HepG2 (cell line): ENCODE measurements around the gene CMTM8. TPM values are rescaled to one million over a fixed set of nuclear protein-coding genes. Genes with fewer than 3 reads are reported as not detected.

ENCODE experiments used
- ATAC-seq: fragments of 200-7000 bp; cut with Tn5 transposase; 3 replicates; pipeline ENCODE4 v1.9.1; 2020; ENCODE audit warnings: mild to moderate bottlenecking, moderate library complexity
- BruUV-seq: library from RNA; stranded (reverse); fragments of 400-500 nt; replicated peaks from 2 replicates; lab custom pipeline; 2021; lab: Mats Ljungman, UMichigan
- CTCF ChIA-PET: fragments of 300-600 bp; formaldehyde crosslinking; extraction: SDS; loops from one replicate; lab custom pipeline; 2021; ENCODE audit warnings: low total read pairs, inconsistent platforms, low intra/inter-chr PET ratio; lab: Yijun Ruan, JAX
- POLR2A ChIA-PET: fragments of 350-600 bp; sonication (Branson Sonifier 250); formaldehyde crosslinking; loops from one replicate; lab custom pipeline; 2020; ENCODE audit warnings: antibody characterized with exemption, inconsistent platforms; lab: Yijun Ruan, JAX
- DNase-seq: peaks from one replicate; pipeline ENCODE4 v3.0.0-alpha.2; 2015; ENCODE audit warnings: low spot score
- FAIRE-seq: peaks from 3 replicates; lab custom pipeline; 2011; peaks lifted over from hg19 to GRCh38; lab: Jason Lieb, UNC
- H2AFZ ChIP-seq: one replicate; pipeline ENCODE4 v1.6.1; 2011; ENCODE audit warnings: low read length, inconsistent platforms
- H3K27ac ChIP-seq: fragments of 300-600 bp; 3 replicates; pipeline ENCODE4 v1.8.0; 2011; ENCODE audit warnings: mixed run types, mild to moderate bottlenecking, mixed read lengths, low read length, inconsistent platforms; ENCODE audit not compliant: insufficient read depth; ENCODE audit errors: extremely low read length
- H3K27me3 ChIP-seq, 2 experiments: fragments of 200-600 bp in 1 of 2; 2 replicates in 1 of 2; 3 replicates in 1 of 2; pipeline versions ENCODE4 v1.6.0 to v1.8.0; 2011; ENCODE audit warnings: low read length in 2 of 2, mild to moderate bottlenecking in 2 of 2, moderate library complexity in 2 of 2, inconsistent platforms in 1 of 2; ENCODE audit not compliant: insufficient read depth in 2 of 2, control insufficient read depth in 1 of 2
- H3K36me3 ChIP-seq, 2 experiments: fragments of 200-600 bp in 1 of 2; replicated peaks in 1 of 2; 2 replicates in 1 of 2; 3 replicates in 1 of 2; pipeline versions ENCODE4 v1.5.1 to v1.8.0; 2011; ENCODE audit warnings: low read length in 2 of 2, inconsistent platforms in 1 of 2; ENCODE audit not compliant: insufficient read depth in 2 of 2, control insufficient read depth in 1 of 2
- H3K4me1 ChIP-seq: 2 replicates; pipeline ENCODE4 v1.5.1; 2012; ENCODE audit warnings: low read length, inconsistent platforms; ENCODE audit not compliant: insufficient read depth
- H3K4me2 ChIP-seq: 2 replicates; pipeline ENCODE4 v1.6.0; 2011; ENCODE audit warnings: low read depth, low read length, inconsistent platforms
- H3K4me3 ChIP-seq, 3 experiments: fragments of 200-600 bp in 1 of 3; sonication (generic), shearing (Covaris generic) in 1 of 3; replicated peaks in 1 of 3; 2 replicates each; pipeline ENCODE4 v1.5.1; 2011 to 2016; ENCODE audit warnings: low read length in 3 of 3, inconsistent platforms in 2 of 3, low read depth in 2 of 3, mild to moderate bottlenecking in 2 of 3, control low read depth in 1 of 3, mixed read lengths in 1 of 3; ENCODE audit not compliant: insufficient read depth in 1 of 3
- H3K79me2 ChIP-seq: one replicate; pipeline ENCODE4 v1.6.1; 2011; ENCODE audit warnings: low read length, inconsistent platforms; ENCODE audit not compliant: insufficient read depth
- H3K9ac ChIP-seq: 2 replicates; pipeline ENCODE4 v1.6.0; 2011; ENCODE audit warnings: mild to moderate bottlenecking, low read depth, low read length, inconsistent platforms; ENCODE audit not compliant: insufficient read depth
- H3K9me3 ChIP-seq: 2 replicates; pipeline ENCODE4 v1.5.1; 2012; ENCODE audit warnings: mild to moderate bottlenecking, low read length
- H4K20me1 ChIP-seq: 2 replicates; pipeline ENCODE4 v1.6.0; 2011; ENCODE audit warnings: inconsistent platforms, mild to moderate bottlenecking, low read length, moderate library complexity; ENCODE audit not compliant: insufficient read depth
- AHR ChIP-seq: IDR thresholded peaks from 2 replicates; pipeline ENCODE4 v1.6.1; 2018; ENCODE audit warnings: missing genetic modification reagents, missing compliant biosample characterization
- CCAR2 ChIP-seq: fragments of 200-400 bp; formaldehyde crosslinking; optimal IDR thresholded peaks from 2 replicates; pipeline ENCODE3; 2018; ENCODE audit warnings: low read depth, mild to moderate bottlenecking, low read length, moderate library complexity
- FOXA1 ChIP-seq, 2 experiments: fragments of 450-650 bp in 1 of 2; sonication (generic) in 1 of 2; formaldehyde crosslinking in 1 of 2; IDR thresholded peaks; 2 replicates each; pipeline versions ENCODE4 v1.4.0 to v1.6.1; 2016 to 2020; ENCODE audit warnings: missing genetic modification reagents in 1 of 2
- FOXJ3 ChIP-seq: sonication (generic); formaldehyde crosslinking; IDR thresholded peaks from 2 replicates; pipeline ENCODE4 v1.4.0; 2020; ENCODE audit warnings: missing genetic modification reagents, mild to moderate bottlenecking, borderline replicate concordance
- HIVEP1 ChIP-seq: sonication (generic); formaldehyde crosslinking; IDR thresholded peaks from 2 replicates; pipeline ENCODE4 v1.4.0; 2020; ENCODE audit warnings: mild to moderate bottlenecking, missing genetic modification reagents
- IKZF1 ChIP-seq: fragments of 450-650 bp; IDR thresholded peaks from 2 replicates; pipeline ENCODE4 v1.7.1; 2016
- IRF2 ChIP-seq: IDR thresholded peaks from 2 replicates; pipeline ENCODE4 v1.6.1; 2018; ENCODE audit warnings: missing genetic modification reagents, missing compliant biosample characterization
- NCOA2 ChIP-seq: sonication (generic); formaldehyde crosslinking; IDR thresholded peaks from 2 replicates; pipeline ENCODE4 v1.8.0; 2022; ENCODE audit warnings: inconsistent platforms
- POLR2G ChIP-seq: fragments of 200-400 bp; formaldehyde crosslinking; IDR thresholded peaks from 2 replicates; pipeline ENCODE4 v1.6.1; 2018; ENCODE audit warnings: mild to moderate bottlenecking, low read depth, low read length, moderate library complexity
- SETDB1 ChIP-seq: sonication (generic); formaldehyde crosslinking; IDR thresholded peaks from 2 replicates; pipeline ENCODE4 v1.5.1; 2020; ENCODE audit warnings: missing genetic modification reagents, mild to moderate bottlenecking, borderline replicate concordance
- TEAD3 ChIP-seq: optimal IDR thresholded peaks from 2 replicates; pipeline ENCODE3; 2016; ENCODE audit warnings: borderline replicate concordance
- TGIF2 ChIP-seq: IDR thresholded peaks from 2 replicates; pipeline ENCODE4 v1.6.1; 2016; ENCODE audit warnings: control low read depth, missing compliant biosample characterization
- ZNF761 ChIP-seq: sonication (generic); formaldehyde crosslinking; conservative IDR thresholded peaks from 2 replicates; pipeline ENCODE4 v1.4.0; 2020; ENCODE audit warnings: mild to moderate bottlenecking, missing genetic modification reagents
- WGBS: methylation state at CpG from one replicate; pipeline ENCODE4 v1.1.6; 2017; ENCODE audit warnings: low lambda C conversion rate; 5-methylcytosine and 5-hydroxymethylcytosine counted together
- in situ Hi-C: cut with HindIII; loops from 2 replicates; pipeline ENCODE4 v1.10.0; 2017; ENCODE audit warnings: low pct_unique_long_range_greater_than_20kb; ENCODE audit not compliant: extremely low pct_ligation_motif_present
- intact Hi-C: fragments of 100-400 bp; cut with micrococcal nuclease; formaldehyde crosslinking; loops from one replicate; pipeline ENCODE4 v1.10.0; 2022; ENCODE audit not compliant: unreplicated experiment
- polyA plus RNA-seq, 8 experiments: library from polyadenylated mRNA; depleted of rRNA in 3 of 8; stranded (reverse) in 7 of 8; unstranded in 1 of 8; fragments of >200 nt; fragmentation: Illumina TruSeq in 4 of 8; extraction: Trizol in 4 of 8; gene quantifications; 2 replicates each; pipeline versions ENCODE4 v1.2.1 to v1.2.3, GENCODE V29; 2011 to 2016; ENCODE audit warnings: low read depth in 4 of 8, missing spikeins in 1 of 8, mixed read lengths in 1 of 8; ENCODE audit not compliant: insufficient read depth in 1 of 8
- total RNA-seq, 5 experiments: library from RNA; depleted of rRNA; stranded (reverse); fragments of >200 nt; fragmentation: Illumina TruSeq; extraction: Trizol; gene quantifications; 2 replicates each; pipeline ENCODE4 v1.2.3, GENCODE V29; 2016; ENCODE audit warnings: low read depth in 1 of 5
- TF ChIP-seq, protein P1 (sequence below): sonication (generic); formaldehyde crosslinking; IDR thresholded peaks from 2 replicates; pipeline ENCODE4 v1.4.0; 2020; ENCODE audit warnings: missing genetic modification reagents
- TF ChIP-seq, protein P2 (sequence below): sonication (generic); formaldehyde crosslinking; IDR thresholded peaks from 2 replicates; pipeline ENCODE4 v1.4.0; 2020; ENCODE audit warnings: missing genetic modification reagents
- TF ChIP-seq, protein P3 (sequence below), 2 experiments: sonication (generic) in 1 of 2; formaldehyde crosslinking in 1 of 2; IDR thresholded peaks; 2 replicates each; pipeline versions ENCODE4 v1.4.0 to v1.6.1; 2018 to 2020; ENCODE audit warnings: missing genetic modification reagents in 2 of 2, borderline replicate concordance in 1 of 2, low read depth in 1 of 2, mild to moderate bottlenecking in 1 of 2, missing biosample characterization in 1 of 2

Gene CMTM8
- total and polyA plus RNA-seq, 2 of the 13 experiments (the other 11 are each of a cell fraction or from before 2014, with no cell fraction given), result 8.9 to 15.8 TPM

DNA sequence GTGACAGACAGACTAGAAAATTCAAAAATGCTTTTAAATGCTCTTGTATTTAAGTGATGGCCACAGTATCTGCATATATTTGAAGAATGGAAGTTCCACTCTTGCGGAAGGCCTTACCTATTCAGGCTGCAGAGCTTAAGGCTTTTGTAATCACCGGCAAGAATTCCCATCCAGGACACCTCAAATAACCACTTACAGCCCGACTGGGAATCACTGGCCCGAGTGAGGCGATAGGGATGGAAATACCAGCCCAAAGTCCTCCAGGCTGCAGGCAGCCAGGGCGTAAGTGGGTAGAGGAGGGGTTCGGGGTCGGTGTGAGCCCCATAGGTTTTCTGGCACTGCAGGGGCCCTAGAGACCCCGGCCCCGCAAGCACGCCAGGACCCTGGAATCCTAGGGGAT is 162.6 kb downstream of the CMTM8 start (continued):
- no peak for TF ChIP-seq FOXA1 (IDR thresholded peaks at IDR 0.05)
- TF ChIP-seq FOXA1 (CRISPR knock-in tag; IDR thresholded peaks at IDR 0.05), result no peak
- no peak for TF ChIP-seq AHR (CRISPR knock-in tag)
- TF ChIP-seq TGIF2, result no peak
- TF ChIP-seq, protein P1, sequence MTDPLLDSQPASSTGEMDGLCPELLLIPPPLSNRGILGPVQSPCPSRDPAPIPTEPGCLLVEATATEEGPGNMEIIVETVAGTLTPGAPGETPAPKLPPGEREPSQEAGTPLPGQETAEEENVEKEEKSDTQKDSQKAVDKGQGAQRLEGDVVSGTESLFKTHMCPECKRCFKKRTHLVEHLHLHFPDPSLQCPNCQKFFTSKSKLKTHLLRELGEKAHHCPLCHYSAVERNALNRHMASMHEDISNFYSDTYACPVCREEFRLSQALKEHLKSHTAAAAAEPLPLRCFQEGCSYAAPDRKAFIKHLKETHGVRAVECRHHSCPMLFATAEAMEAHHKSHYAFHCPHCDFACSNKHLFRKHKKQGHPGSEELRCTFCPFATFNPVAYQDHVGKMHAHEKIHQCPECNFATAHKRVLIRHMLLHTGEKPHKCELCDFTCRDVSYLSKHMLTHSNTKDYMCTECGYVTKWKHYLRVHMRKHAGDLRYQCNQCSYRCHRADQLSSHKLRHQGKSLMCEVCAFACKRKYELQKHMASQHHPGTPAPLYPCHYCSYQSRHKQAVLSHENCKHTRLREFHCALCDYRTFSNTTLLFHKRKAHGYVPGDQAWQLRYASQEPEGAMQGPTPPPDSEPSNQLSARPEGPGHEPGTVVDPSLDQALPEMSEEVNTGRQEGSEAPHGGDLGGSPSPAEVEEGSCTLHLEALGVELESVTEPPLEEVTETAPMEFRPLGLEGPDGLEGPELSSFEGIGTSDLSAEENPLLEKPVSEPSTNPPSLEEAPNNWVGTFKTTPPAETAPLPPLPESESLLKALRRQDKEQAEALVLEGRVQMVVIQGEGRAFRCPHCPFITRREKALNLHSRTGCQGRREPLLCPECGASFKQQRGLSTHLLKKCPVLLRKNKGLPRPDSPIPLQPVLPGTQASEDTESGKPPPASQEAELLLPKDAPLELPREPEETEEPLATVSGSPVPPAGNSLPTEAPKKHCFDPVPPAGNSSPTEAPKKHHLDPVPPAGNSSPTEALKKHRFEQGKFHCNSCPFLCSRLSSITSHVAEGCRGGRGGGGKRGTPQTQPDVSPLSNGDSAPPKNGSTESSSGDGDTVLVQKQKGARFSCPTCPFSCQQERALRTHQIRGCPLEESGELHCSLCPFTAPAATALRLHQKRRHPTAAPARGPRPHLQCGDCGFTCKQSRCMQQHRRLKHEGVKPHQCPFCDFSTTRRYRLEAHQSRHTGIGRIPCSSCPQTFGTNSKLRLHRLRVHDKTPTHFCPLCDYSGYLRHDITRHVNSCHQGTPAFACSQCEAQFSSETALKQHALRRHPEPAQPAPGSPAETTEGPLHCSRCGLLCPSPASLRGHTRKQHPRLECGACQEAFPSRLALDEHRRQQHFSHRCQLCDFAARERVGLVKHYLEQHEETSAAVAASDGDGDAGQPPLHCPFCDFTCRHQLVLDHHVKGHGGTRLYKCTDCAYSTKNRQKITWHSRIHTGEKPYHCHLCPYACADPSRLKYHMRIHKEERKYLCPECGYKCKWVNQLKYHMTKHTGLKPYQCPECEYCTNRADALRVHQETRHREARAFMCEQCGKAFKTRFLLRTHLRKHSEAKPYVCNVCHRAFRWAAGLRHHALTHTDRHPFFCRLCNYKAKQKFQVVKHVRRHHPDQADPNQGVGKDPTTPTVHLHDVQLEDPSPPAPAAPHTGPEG (CRISPR knock-in tag), result no peak
- TF ChIP-seq FOXJ3, result no peak
- TF ChIP-seq IKZF1, result no peak
- no peak for TF ChIP-seq HIVEP1 (CRISPR knock-in tag)
- TF ChIP-seq, all 625 proteins: peak for 4

DNA sequence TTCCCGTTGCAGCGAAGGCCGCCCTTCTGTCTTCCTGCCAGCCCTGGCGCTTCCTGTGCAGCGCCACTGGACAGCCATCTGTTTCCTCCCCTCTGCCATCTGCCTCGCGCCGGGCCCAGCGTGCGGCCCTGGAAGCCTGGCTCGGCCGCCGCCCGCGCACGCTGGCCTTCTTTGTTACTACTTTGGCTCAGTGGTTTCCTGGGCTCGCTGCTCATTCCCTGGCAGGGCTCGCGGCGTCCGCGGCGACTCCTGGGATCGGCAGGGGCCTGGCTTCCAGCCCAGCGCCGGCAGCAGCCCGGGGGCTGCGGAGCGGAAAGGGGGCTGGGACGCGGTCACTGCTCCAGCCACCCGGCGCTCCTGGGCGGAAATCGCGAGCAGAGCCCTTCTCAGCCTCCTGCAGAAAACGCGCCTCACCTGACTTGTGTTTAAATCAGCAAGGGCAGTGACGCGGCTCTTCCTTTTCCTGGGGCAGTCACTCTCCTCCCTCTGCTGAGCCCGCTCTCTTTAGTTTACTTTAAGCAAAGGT is 163.1 kb downstream of the CMTM8 start:
- Histone ChIP-seq H3K36me3 (peaks cover 0 to 6% of the 10 kb centered on the region in 2 experiments; a peak in 1 of 5 replicates), H3K27ac (peak overlapping the region; percentile 87), H2AFZ (no peak overlapping the region), H3K9ac (peak overlapping the region; percentile 84), H3K4me2 (peak overlapping the region; percentile 73), H3K27me3 (no peaks in the 10 kb centered on the region), H3K79me2 (peaks cover 36% of the 10 kb centered on the region), H3K4me3 (peak overlapping the region; percentile 69 to 75 (median 73)), H3K9me3 (no peaks in the 10 kb centered on the region), H3K4me1 (peaks cover 51% of the 10 kb centered on the region), H4K20me1 (peaks cover 3% of the 10 kb centered on the region; the same call in 1 of the 2 replicates)
- 5% methylated on average over 10 of the region's 41 CpGs for WGBS
- ATAC-seq (peak; percentile 96), DNase-seq (peak; percentile 46), FAIRE-seq (no peak)
- in situ Hi-C loops, result no loop called here
- CTCF ChIA-PET, result no interaction called here
- intact Hi-C loops, result loop anchor here (1.0 kb wide), 1 partner anchor 163 kb away; the partner anchor contains the start of gene CMTM8
- BruUV-seq, result TSS peak; percentile 83
- POLR2A ChIA-PET, result interaction anchor here (1.1 kb wide), 1 partner anchor 10 kb away, joined by 4 read pairs; the partner anchor contains the start of gene CMTM7
- TF ChIP-seq, protein P2, sequence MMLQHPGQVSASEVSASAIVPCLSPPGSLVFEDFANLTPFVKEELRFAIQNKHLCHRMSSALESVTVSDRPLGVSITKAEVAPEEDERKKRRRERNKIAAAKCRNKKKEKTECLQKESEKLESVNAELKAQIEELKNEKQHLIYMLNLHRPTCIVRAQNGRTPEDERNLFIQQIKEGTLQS (CRISPR knock-in tag), result no peak
- TF ChIP-seq ZNF761 (CRISPR knock-in tag), result peak; percentile 91
- TF ChIP-seq NCOA2, result no peak
- TF ChIP-seq POLR2G, result peak; percentile 89
- no peak for TF ChIP-seq SETDB1 (CRISPR knock-in tag)
- no peak for TF ChIP-seq IRF2
- TF ChIP-seq, protein P3, sequence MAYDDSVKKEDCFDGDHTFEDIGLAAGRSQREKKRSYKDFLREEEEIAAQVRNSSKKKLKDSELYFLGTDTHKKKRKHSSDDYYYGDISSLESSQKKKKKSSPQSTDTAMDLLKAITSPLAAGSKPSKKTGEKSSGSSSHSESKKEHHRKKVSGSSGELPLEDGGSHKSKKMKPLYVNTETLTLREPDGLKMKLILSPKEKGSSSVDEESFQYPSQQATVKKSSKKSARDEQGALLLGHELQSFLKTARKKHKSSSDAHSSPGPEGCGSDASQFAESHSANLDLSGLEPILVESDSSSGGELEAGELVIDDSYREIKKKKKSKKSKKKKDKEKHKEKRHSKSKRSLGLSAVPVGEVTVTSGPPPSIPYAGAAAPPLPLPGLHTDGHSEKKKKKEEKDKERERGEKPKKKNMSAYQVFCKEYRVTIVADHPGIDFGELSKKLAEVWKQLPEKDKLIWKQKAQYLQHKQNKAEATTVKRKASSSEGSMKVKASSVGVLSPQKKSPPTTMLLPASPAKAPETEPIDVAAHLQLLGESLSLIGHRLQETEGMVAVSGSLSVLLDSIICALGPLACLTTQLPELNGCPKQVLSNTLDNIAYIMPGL (CRISPR knock-in tag; IDR thresholded peaks at IDR 0.05; ENCODE audit: borderline replicate concordance in 1 of 2, low read depth in 1 of 2), result peak; percentile 78 to 93; a peak in 3 of 4 replicates
- TF ChIP-seq TEAD3 (CRISPR knock-in tag), result no peak
- TF ChIP-seq CCAR2, result no peak
